Liver (tissue), 2 donors: ENCODE data around the gene MOGAT3.

Experiments
- REST ChIP-seq: IDR thresholded peaks from 2 replicates; pipeline ENCODE4 v1.6.1; 2016; ENCODE audit warnings: antibody characterized with exemption, mild to moderate bottlenecking
- SP1 ChIP-seq: IDR thresholded peaks from 2 replicates; pipeline ENCODE4 v1.6.1; 2018; ENCODE audit warnings: antibody characterized with exemption, mild to moderate bottlenecking
- YY1 ChIP-seq: IDR thresholded peaks from 2 replicates; pipeline ENCODE4 v1.6.1; 2016; ENCODE audit warnings: antibody characterized with exemption, mild to moderate bottlenecking
- donor health status: healthy.

GRCh38 chr7:101232141-101232850 lies 31.5 kb upstream of the MOGAT3 start:
- TF ChIP-seq SP1 (no peak), YY1 (no peak), REST (no peak)
